ENCODE measurements around the gene PRG3.
"Not testable (repeated sequence)": the region's sequence is repeated elsewhere in the genome, so short reads cannot be mapped to it uniquely, and the experiment has no call there.

Gene PRG3

DNA sequence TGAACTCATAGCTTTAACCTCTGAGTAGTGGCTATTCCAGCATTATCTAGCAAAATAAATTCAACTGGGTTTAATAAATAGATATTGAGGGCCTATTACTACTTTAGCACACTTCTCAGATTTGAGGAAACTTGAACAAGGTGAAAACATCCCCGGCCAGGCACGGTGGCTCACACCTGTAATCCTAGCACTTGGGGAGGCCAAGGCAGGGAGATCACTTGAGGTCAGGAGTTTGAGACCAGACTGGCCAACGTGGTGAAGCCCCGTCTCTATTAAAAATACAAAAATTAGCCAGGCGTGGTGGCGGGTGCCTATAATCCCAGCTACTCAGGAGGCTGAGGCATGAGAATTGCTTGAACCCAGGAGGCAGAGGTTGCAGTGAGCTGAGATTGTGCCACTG is 44.1 kb downstream of the PRG3 start:
- DNase-seq (ENCODE audit: low read depth), result not testable (repeated sequence)

DNA sequence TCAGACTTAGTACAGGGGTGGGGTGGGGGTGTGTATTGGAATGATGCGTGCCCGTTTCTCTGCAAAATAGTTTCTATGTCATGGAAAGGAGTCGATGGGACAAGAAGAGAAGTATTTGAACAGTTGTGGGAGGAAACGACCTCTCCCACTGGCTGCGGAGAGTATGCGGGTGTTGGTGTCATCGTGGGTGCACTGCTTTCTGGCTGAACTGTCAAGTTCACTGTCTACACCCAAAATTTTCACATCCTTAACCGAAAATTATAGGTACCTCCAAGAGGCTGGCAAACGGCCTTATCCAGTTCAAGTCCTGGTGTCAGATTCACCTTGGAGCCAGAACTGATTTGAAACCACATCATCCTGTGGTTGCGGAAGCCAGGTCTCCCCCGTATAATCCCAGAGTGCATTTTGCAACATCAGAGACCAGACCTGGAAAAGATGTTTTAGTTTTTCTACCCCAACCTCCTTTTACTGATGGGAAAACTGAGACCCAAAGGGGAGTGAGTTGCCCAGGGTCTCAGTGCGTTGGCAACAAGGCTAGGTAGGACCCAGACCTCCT is 44.8 kb downstream of the PRG3 start:
- no peak for DNase-seq (ENCODE audit: low read depth)

DNA sequence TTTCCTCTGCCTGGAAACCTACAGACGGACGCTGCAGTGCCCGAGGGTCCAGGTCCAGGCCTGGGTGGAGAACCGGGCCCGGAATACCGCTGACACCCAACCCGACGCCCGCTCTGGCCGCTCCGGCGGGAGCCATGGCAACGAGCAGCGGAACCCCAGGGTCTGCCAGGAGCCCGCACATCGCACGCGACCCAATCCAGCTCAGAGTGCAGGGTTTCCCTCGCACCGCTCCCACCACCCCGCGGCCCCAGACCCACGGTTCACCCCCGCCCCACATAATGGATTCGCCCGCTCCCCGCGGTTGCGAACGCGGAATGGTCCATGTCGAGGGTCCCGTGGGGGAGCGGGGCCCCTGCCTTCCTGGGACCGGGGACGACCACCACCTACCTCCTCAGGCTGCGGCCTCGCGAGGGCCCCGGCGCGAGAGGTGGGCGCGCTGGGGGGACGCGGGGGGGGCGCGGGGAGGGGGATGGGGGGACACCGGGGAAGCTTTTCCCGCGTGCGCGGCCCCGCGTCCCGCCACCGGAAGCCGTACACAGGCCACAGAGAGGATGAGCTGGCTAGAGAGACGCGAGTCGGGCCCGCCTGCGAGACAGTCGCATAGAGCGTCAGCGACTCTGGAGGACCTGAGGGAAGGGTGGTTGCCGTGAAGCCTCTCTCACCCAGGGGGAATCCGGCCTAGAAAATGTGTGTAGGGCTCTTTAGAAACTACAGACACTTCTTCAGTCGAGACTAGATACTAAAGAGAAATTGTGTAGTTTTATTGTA is 45.4 kb downstream of the PRG3 start, which contains the start of gene SSRP1:
SSRP1 (minus strand) TSS at position 550 of the 768 bp plus-strand sequence. CDS start 771 bp downstream, outside the sequence.
- no peak for DNase-seq (ENCODE audit: low read depth)

DNA sequence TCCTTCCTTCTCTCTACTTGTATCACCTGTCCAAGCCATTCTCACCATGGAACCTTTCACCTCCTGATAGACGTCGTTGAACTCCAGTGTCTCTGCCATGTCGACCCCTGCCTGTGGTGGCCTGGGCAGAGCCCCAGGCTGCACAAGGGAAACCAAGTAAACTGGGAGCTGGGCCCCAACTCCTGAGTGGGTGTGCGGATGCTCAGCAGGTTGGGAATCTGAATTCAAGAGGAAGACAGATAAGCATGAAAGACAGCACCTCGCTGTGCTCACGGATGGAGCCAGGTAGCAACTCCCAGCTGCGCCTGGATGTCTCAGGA is 46.0 kb downstream of the PRG3 start:
- DNase-seq (ENCODE audit: low read depth), result no peak

DNA sequence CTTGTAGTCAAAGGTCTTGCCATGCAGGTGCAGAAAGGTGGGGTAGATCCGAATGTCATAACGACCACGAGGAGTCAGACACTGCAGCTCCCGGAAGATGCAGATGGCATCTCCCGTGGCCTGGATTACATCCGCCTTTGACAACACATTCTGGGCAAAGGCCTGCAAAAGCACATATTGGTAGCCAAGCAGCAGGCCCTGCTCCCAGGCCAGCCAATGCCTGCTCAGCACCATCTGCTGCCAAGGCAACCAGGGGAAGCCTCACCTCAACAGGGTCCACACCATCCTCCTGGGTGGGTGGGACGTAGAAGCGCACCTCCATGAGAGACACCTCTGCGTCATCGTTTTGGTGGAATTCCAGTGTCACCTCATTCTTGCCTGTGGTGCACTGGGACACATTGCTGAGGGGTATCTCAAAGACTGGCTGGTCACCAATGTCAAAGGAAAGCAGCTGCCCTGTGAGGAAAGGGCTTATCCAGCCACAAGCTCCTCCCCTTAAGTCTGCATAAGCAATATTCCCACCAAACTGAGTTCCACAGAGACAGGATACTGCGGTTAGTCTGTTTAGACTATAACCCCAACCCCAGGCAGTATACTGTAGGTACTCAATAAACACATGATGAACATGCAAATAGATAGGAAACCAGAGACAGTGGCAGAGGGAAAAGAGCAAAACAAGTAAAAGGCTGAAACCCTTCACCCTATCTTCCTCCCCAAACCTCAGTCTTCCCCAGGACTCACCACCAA is 48.1 kb downstream of the PRG3 start:
- no peak for DNase-seq (ENCODE audit: low read depth)

DNA sequence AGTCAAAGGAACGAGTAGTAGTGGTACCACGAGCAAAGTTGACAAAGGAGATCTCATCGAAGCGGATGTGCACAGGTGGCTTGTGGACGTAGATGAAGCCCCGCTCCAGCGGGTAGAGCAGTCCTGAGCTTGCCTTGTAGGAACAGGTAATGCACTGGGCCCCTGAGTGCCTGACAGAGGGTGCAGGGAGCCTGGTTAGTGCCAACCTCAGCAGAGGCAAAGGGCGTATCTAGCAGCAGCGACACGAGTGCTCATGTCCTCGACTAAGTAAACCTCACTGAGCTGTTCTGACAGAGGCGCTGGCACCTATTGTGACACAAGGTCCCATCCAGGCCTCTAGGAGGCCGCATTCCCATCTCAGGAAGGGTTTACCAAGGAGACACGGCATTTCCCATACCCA is 49.2 kb downstream of the PRG3 start:
- DNase-seq (ENCODE audit: low read depth), result no peak

DNA sequence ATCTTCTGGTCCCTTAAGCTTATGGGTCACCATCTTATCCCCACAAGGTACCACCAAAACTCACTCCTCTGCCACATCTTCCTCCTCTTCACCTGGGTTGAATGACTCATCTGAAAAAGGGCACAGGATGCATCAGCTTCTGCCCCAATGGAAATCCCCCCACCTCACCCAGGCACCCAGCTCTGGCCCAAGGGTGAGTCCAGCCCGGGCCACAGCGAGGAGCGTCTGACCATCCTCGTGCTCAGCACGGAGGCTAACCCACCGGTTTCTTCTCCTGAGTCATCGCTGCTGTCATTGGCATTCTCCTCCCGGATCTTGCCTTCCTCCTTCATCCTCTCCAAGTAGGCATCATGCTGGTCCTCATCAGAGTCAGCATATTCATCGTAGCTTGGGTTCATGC is 50.9 kb downstream of the PRG3 start:
- no peak for DNase-seq (ENCODE audit: low read depth)

DNA sequence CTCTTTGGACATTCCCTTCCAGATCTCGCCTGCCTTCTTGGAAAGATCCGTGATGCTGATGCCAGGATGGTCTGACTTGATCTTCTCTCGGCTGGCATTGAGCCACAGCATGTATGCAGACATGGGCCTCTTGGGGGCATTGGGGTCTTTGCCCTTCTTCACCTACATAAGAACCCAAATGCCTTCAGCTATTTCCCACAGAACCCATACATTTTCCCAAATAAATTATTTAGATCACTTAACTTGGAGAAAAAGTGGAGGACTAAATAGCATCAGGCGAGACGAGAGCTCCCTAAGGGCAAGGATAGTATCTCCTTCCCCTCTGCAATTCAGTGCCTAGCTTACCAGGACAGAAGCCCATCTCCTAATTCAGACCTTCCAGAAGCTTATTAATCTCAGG is 53.2 kb downstream of the PRG3 start:
- DNase-seq (ENCODE audit: low read depth), result no peak
